Measurements from ENCODE around the gene CEP170.
A peak's percentile ranks its signal among the peaks of the same experiment; 100 is the strongest.
"Not testable (repeated sequence)": the region's sequence is repeated elsewhere in the genome, so short reads cannot be mapped to it uniquely, and the experiment has no call there.

The CEP170 gene

DNA sequence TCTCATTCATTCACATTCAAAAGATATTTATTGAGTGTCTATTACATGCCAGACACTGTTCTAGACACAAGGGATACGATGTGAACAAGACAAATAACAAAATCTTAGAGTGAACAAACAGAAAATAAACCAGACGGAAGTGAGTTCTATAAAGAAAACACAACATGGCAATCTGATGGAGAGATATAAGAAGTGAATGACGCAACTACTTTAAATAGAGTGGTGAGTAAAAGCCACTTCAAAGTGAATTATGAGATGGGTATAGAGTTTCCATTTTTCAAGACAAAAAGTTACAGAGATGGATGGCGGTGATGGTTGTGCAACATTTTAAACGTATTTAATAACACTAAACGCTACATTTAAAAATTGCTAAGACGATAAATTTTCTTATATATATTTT, 75.4 kb downstream of the CEP170 start:
- no peak overlapping the region for H2AFZ ChIP-seq (ENCODE audit: low read depth, low read length)
- peak; percentile 74; the same call in 2 of the 3 replicates for ATAC-seq (ENCODE audit: insufficient read depth, low read depth)

DNA sequence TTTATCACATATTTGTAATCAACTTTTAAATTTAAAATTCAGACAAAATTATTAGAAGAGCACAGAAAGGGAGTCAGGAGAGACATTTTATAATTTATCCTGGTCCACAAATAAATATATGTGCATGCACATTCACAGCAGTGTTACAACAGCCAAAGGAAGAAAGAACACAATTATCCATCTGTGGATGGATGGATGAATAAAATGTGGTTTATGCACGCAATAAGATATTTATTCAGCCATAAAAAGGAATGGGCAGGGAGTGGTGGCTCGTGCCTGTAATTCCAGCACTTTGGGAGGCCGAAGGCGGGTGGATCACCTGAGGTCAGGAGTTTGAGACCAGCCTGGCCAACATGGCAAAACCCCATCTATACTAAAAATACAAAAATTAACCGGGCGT, 77.3 kb downstream of the CEP170 start:
- H3K36me3 ChIP-seq (ENCODE audit: insufficient read depth, low read length); H3K27me3 ChIP-seq (ENCODE audit: insufficient read depth, low read length, poor library complexity); H3K79me2 ChIP-seq (ENCODE audit: insufficient read depth, low read length); DNase-seq; ATAC-seq (ENCODE audit: insufficient read depth, low read depth); H3K4me3 ChIP-seq (ENCODE audit: low read depth in 1 of 2, low read length in 2 of 2); H3K27ac ChIP-seq (ENCODE audit: low read length); H3K9ac ChIP-seq (ENCODE audit: low read depth, low read length); H3K9me3 ChIP-seq (ENCODE audit: insufficient read depth, low read length, severe bottlenecking); H3K4me1 ChIP-seq (ENCODE audit: insufficient read depth, low read length); H4K20me1 ChIP-seq (ENCODE audit: insufficient read depth, low read length); H3K4me2 ChIP-seq (ENCODE audit: insufficient read depth, low read length); H2AFZ ChIP-seq (ENCODE audit: low read depth, low read length): not testable (repeated sequence)

More for the DNA sequence above, 75.4 kb downstream of the CEP170 start:
- no peak overlapping the region for H3K4me2 ChIP-seq (ENCODE audit: insufficient read depth, low read length)
- H3K4me1 ChIP-seq (ENCODE audit: insufficient read depth, low read length), result no peaks in the 10 kb centered on the region
- no peak for DNase-seq
- H3K27me3 ChIP-seq (ENCODE audit: insufficient read depth, low read length, poor library complexity), result no peaks in the 10 kb centered on the region
- peaks cover 5% of the 10 kb centered on the region; the same call in 1 of the 2 replicates for H3K36me3 ChIP-seq (ENCODE audit: insufficient read depth, low read length)
- no peaks in the 10 kb centered on the region for H3K79me2 ChIP-seq (ENCODE audit: insufficient read depth, low read length)
- TF ChIP-seq, protein P1, sequence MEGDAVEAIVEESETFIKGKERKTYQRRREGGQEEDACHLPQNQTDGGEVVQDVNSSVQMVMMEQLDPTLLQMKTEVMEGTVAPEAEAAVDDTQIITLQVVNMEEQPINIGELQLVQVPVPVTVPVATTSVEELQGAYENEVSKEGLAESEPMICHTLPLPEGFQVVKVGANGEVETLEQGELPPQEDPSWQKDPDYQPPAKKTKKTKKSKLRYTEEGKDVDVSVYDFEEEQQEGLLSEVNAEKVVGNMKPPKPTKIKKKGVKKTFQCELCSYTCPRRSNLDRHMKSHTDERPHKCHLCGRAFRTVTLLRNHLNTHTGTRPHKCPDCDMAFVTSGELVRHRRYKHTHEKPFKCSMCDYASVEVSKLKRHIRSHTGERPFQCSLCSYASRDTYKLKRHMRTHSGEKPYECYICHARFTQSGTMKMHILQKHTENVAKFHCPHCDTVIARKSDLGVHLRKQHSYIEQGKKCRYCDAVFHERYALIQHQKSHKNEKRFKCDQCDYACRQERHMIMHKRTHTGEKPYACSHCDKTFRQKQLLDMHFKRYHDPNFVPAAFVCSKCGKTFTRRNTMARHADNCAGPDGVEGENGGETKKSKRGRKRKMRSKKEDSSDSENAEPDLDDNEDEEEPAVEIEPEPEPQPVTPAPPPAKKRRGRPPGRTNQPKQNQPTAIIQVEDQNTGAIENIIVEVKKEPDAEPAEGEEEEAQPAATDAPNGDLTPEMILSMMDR (IDR thresholded peaks at IDR 0.05; ENCODE audit: borderline replicate concordance, extremely low read depth, low read length, poor library complexity, severe bottlenecking), result no peak
- no peaks in the 10 kb centered on the region for H4K20me1 ChIP-seq (ENCODE audit: insufficient read depth, low read length)
- no peak overlapping the region for H3K4me3 ChIP-seq (ENCODE audit: low read depth in 1 of 2, low read length in 2 of 2)
- no peak overlapping the region for H3K27ac ChIP-seq (ENCODE audit: low read length)
- H3K9ac ChIP-seq (ENCODE audit: low read depth, low read length), result no peak overlapping the region
- H3K9me3 ChIP-seq (ENCODE audit: insufficient read depth, low read length, severe bottlenecking), result no peaks in the 10 kb centered on the region

DNA sequence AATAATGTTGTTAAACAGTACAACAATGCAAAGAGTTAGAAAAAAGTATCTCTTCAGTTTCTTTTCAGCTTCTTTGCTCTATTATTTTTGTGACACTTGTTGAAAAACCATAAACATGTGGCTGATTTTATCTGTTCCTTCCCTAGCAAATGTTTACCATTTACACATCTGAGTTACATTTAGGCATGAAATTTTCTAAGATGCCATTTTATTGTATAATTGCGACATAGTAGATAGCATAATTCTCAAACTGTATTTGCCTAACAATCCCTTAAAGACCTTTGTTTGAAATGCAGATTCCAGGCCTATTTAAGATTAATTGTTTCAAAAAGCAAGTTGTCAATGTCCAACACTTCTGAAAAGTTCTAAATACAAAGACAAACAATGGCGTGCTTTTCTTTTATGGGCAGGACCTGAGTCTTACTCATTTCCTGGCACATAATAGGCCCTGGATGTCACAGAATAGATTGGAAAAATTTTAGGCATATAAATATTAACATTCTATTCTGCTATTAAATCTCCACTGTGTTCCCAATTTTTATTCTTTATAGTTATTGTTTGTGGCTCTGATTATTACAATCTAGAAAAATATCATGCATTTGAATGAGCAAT, 81.2 kb downstream of the CEP170 start:
- not testable (repeated sequence) for H3K36me3 ChIP-seq (ENCODE audit: insufficient read depth, low read length); H3K9me3 ChIP-seq (ENCODE audit: insufficient read depth, low read length, severe bottlenecking); H3K27ac ChIP-seq (ENCODE audit: low read length); H3K4me1 ChIP-seq (ENCODE audit: insufficient read depth, low read length); H2AFZ ChIP-seq (ENCODE audit: low read depth, low read length); H3K9ac ChIP-seq (ENCODE audit: low read depth, low read length); DNase-seq; H4K20me1 ChIP-seq (ENCODE audit: insufficient read depth, low read length); ATAC-seq (ENCODE audit: insufficient read depth, low read depth); H3K27me3 ChIP-seq (ENCODE audit: insufficient read depth, low read length, poor library complexity); H3K4me3 ChIP-seq (ENCODE audit: low read depth in 1 of 2, low read length in 2 of 2); H3K4me2 ChIP-seq (ENCODE audit: insufficient read depth, low read length); H3K79me2 ChIP-seq (ENCODE audit: insufficient read depth, low read length)

DNA sequence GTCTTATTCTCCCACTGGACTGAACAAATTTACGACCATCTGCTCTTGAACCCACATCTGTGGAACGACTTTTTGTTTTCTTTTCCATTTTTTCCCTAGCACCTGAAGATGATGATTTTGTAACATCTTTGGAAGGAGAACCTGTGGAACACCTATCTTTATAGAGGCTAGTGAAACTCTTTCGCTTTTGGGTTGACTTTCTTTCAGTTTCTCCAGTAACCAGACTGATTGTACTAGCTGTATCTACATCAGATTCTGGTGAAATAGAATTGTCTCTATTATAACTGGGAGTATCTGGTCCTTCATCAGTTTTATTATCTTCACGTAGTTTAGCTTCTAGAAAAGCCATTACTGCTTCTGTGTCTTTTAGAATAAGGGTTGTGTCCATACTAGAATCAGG, 90.2 kb downstream of the CEP170 start:
- H3K9ac ChIP-seq (ENCODE audit: low read depth, low read length); DNase-seq; H3K4me3 ChIP-seq (ENCODE audit: low read depth in 1 of 2, low read length in 2 of 2); H3K79me2 ChIP-seq (ENCODE audit: insufficient read depth, low read length); H3K4me2 ChIP-seq (ENCODE audit: insufficient read depth, low read length); ATAC-seq (ENCODE audit: insufficient read depth, low read depth); H3K27me3 ChIP-seq (ENCODE audit: insufficient read depth, low read length, poor library complexity); H4K20me1 ChIP-seq (ENCODE audit: insufficient read depth, low read length); H3K4me1 ChIP-seq (ENCODE audit: insufficient read depth, low read length); H2AFZ ChIP-seq (ENCODE audit: low read depth, low read length); H3K9me3 ChIP-seq (ENCODE audit: insufficient read depth, low read length, severe bottlenecking); H3K27ac ChIP-seq (ENCODE audit: low read length): not testable (repeated sequence)
- peaks cover 15% of the 10 kb centered on the region; the same call in 1 of the 2 replicates for H3K36me3 ChIP-seq (ENCODE audit: insufficient read depth, low read length)

DNA sequence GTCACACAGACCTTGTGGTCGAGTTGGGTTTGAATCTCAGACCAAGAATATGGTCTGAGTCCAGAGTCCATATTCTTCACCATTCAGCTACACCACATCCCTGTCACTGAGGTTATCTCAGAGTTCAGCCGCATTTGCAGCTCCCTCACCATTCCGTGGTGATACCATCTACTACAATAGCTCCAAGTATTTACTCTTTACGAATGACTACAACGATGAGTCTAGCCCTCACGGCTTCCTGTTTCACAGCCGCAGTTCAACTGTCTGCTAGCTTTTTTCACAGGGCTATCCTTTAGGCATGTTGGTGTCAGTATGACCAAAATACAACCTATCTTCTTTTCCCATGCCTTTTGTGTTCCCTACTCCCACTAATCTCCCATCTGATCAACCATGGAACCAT, 104.2 kb downstream of the CEP170 start:
- not testable (repeated sequence) for H2AFZ ChIP-seq (ENCODE audit: low read depth, low read length); H3K4me1 ChIP-seq (ENCODE audit: insufficient read depth, low read length); H3K4me2 ChIP-seq (ENCODE audit: insufficient read depth, low read length); H3K79me2 ChIP-seq (ENCODE audit: insufficient read depth, low read length); H3K27me3 ChIP-seq (ENCODE audit: insufficient read depth, low read length, poor library complexity); H3K9me3 ChIP-seq (ENCODE audit: insufficient read depth, low read length, severe bottlenecking); DNase-seq; ATAC-seq (ENCODE audit: insufficient read depth, low read depth); H3K4me3 ChIP-seq (ENCODE audit: low read depth in 1 of 2, low read length in 2 of 2); H4K20me1 ChIP-seq (ENCODE audit: insufficient read depth, low read length); H3K9ac ChIP-seq (ENCODE audit: low read depth, low read length); H3K27ac ChIP-seq (ENCODE audit: low read length)
- H3K36me3 ChIP-seq (ENCODE audit: insufficient read depth, low read length), result peaks cover 11% of the 10 kb centered on the region; the same call in 1 of the 2 replicates

DNA sequence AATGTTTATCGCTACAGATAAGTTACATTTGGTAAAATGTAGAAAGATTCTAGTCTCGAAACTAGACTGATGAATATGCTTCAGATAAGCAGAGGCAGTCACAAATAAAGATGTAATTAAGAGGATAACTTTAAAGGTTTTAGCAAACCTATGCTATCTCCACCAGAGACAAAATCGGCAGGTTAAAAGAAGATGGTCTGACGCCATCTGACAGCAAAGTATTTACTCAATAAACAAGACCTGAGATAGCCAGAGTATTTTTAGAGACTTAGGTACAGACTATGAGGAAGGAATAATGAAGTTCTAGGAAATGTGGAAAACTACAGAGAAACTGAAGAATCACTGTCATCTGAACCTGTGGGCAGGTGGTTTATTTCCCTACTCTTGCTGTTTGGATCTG, 106.0 kb downstream of the CEP170 start:
- H3K79me2 ChIP-seq (ENCODE audit: insufficient read depth, low read length); H3K4me1 ChIP-seq (ENCODE audit: insufficient read depth, low read length); H2AFZ ChIP-seq (ENCODE audit: low read depth, low read length); ATAC-seq (ENCODE audit: insufficient read depth, low read depth); H3K36me3 ChIP-seq (ENCODE audit: insufficient read depth, low read length); H3K9me3 ChIP-seq (ENCODE audit: insufficient read depth, low read length, severe bottlenecking); H4K20me1 ChIP-seq (ENCODE audit: insufficient read depth, low read length); H3K9ac ChIP-seq (ENCODE audit: low read depth, low read length); DNase-seq; H3K4me3 ChIP-seq (ENCODE audit: low read depth in 1 of 2, low read length in 2 of 2); H3K27me3 ChIP-seq (ENCODE audit: insufficient read depth, low read length, poor library complexity); H3K4me2 ChIP-seq (ENCODE audit: insufficient read depth, low read length); H3K27ac ChIP-seq (ENCODE audit: low read length): not testable (repeated sequence)

DNA sequence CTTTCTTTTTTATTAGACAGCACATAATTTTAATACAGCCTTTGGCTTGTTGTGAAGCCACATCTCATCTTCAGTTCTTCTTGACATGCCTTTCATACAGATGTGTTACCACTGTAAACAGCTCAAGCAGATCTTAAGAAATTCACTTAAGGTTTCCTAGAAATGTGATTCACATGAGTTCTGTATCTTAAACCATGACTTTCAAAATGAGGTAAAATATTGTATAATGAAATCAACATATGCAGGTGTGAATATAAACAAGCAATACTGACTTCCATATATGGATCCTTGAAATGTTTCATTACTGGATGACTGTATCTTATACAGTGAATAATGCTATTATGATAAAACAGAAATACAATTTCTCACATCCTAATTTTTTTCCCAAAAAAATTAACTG, 107.7 kb downstream of the CEP170 start:
- not testable (repeated sequence) for H4K20me1 ChIP-seq (ENCODE audit: insufficient read depth, low read length); DNase-seq; H3K4me1 ChIP-seq (ENCODE audit: insufficient read depth, low read length); H3K9ac ChIP-seq (ENCODE audit: low read depth, low read length); H3K4me3 ChIP-seq (ENCODE audit: low read depth in 1 of 2, low read length in 2 of 2); H2AFZ ChIP-seq (ENCODE audit: low read depth, low read length); H3K27me3 ChIP-seq (ENCODE audit: insufficient read depth, low read length, poor library complexity); H3K9me3 ChIP-seq (ENCODE audit: insufficient read depth, low read length, severe bottlenecking); H3K36me3 ChIP-seq (ENCODE audit: insufficient read depth, low read length); H3K79me2 ChIP-seq (ENCODE audit: insufficient read depth, low read length); H3K4me2 ChIP-seq (ENCODE audit: insufficient read depth, low read length); H3K27ac ChIP-seq (ENCODE audit: low read length); ATAC-seq (ENCODE audit: insufficient read depth, low read depth)
